Caki2 (cell line): ENCODE data around the gene MRPS23. TPM values are rescaled to one million over a fixed set of nuclear protein-coding genes. Genes with fewer than 3 reads are reported as not detected.

Experiments used
- DNase-seq: peaks from one replicate; pipeline ENCODE4 v3.0.0-alpha.2; 2015; ENCODE audit warnings: low read depth
- in situ Hi-C: cut with HindIII; loops from 2 replicates; pipeline ENCODE4 v1.10.0; 2016; ENCODE audit warnings: low sequenced_read_pairs, low pct_unique_long_range_greater_than_20kb, mixed read lengths
- total RNA-seq: library from RNA; depleted of rRNA; stranded (reverse); fragments of >200 nt; shearing (Covaris generic); gene quantifications from 2 replicates; pipeline ENCODE4 v1.2.3, GENCODE V29; 2014; ENCODE audit warnings: low replicate concordance; rRNA removed

MRPS23 gene
- total RNA-seq, result 57.0 and 71.5 TPM in 2 replicates

GRCh38 chr17:57849874-57850754 is at the start of gene MRPS23:
MRPS23 (minus strand) TSS chr17:57850044; CDS start chr17:57850010, 34 bp downstream.
- in situ Hi-C loops, result loop anchor here (10.0 kb wide), 1 partner anchor 145 kb away; no protein-coding TSS in a partner anchor
- peak; percentile 97 for DNase-seq

GRCh38 chr17:57899391-57899790 is 49.5 kb upstream of the MRPS23 start:
- no peak for DNase-seq
- in situ Hi-C loops, result no loop called here

GRCh38 chr17:57898487-57899311 is 48.9 kb upstream of the MRPS23 start:
- in situ Hi-C loops, result no loop called here
- no peak for DNase-seq

DNA sequence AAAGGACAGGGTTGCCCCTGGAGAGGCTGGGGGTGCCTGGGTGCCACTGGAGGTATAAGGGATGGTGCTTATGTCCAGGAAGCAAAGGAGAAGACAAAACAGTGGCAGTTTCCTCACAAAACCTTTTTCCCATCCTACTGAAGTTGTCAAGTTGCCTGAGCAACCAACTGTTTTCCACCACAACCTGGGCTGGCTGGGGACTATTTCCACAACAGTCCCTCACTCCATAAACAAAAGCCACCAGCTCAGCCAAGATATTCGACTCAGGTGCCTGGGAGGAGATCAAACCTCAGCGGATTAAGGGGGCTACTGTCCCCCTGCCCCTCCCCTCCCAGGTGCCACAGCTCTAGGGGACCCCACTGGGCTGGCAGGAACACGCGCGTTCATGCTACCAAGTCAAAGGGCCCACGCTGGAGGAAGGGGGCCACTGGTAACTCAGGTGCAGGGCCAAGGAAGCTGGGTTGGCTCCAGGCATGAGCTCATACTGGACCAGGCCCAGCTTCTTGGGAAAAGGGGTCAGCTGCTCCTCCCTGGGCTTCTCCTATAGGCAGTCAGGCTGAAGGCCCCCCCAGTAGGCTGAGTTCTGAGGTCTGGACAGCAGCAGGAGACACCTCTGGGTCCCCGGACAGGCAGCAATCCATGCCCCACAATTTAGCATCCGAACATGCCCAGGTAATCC is 45.7 kb upstream of the MRPS23 start:
- in situ Hi-C loops, result no loop called here
- peak; percentile 31 for DNase-seq

DNA sequence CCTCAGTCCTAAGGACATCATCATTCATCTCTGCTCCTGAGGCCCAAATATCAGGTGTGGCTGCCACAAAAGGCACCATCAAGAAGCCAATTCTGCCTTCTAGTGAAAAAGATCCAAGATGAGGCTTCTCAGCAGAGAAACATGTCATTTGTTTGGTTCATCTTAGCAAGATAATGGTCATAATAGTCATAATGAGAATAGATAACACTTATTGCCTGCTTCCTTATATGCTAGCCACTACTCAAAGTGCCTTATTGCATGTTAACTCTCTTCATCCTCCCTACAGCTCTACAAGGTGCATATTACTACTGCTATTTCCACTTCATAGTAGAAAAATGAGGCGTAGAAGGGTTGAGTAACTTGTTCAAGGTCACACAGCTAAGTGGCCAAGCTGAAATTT is 45.0 kb upstream of the MRPS23 start:
- in situ Hi-C loops, result no loop called here
- DNase-seq, result no peak

- in situ Hi-C loops, result no loop called here
- peak; percentile 87 for DNase-seq
Measured at GRCh38 chr17:57892820-57893595, 43.2 kb upstream of the MRPS23 start.

DNA sequence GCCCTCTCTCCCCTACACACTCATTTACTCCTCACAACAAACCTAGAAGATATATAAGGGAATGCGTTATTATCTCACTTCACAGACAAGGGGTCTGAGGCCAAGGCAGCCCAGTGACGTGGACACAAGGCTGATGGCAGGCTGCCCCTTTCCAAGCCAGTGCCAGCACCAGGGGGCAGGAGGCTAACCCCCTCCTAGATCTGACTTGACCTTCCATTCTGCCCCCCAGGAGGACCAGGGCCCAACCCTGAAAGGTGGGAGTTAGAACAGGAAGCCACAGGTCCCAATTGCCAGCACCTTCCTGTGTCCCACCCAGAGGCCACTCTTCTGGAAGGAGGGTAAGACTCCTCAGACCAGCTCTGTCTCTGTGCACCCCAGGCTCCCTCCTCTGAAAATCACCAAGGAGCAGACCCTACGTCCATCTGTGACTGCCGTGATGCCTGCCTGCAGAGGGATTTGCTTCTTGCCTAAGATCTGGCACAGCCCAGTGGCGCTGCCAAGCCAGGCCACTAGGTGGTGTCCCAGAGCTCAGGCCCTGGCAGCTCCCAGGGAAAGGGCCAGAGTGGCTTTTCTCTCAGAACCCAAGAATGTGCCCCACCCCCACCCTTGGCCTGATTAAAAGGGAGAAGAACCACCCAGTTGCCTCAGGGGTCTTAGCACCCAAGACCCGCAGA is 42.4 kb upstream of the MRPS23 start:
- DNase-seq, result peak; percentile 82
- in situ Hi-C loops, result no loop called here

DNA sequence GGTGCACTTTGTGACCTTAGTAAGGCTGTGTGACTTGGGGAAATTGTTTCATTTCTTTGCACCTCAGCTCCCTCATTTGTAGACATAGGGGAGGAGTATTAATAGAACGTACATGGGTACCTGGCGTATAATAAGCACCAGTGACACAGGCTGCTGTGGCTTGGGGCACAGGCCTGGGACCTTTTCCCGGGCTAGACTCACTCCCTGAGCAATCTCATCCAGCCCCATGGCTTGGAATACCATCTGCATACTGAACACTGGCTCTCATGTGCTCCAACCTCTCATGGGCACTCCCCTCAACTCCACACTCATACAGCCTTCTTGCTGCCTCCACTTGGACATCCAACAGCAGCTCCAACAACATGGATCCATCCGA is 41.0 kb upstream of the MRPS23 start:
- in situ Hi-C loops, result no loop called here

GRCh38 chr17:57889892-57890856 is 40.3 kb upstream of the MRPS23 start:
- no peak for DNase-seq
- in situ Hi-C loops, result no loop called here

More for the DNA sequence above, 41.0 kb upstream of the MRPS23 start:
- DNase-seq, result no peak

GRCh38 chr17:57889252-57889651 is 39.4 kb upstream of the MRPS23 start:
- in situ Hi-C loops, result no loop called here
- no peak for DNase-seq

DNA sequence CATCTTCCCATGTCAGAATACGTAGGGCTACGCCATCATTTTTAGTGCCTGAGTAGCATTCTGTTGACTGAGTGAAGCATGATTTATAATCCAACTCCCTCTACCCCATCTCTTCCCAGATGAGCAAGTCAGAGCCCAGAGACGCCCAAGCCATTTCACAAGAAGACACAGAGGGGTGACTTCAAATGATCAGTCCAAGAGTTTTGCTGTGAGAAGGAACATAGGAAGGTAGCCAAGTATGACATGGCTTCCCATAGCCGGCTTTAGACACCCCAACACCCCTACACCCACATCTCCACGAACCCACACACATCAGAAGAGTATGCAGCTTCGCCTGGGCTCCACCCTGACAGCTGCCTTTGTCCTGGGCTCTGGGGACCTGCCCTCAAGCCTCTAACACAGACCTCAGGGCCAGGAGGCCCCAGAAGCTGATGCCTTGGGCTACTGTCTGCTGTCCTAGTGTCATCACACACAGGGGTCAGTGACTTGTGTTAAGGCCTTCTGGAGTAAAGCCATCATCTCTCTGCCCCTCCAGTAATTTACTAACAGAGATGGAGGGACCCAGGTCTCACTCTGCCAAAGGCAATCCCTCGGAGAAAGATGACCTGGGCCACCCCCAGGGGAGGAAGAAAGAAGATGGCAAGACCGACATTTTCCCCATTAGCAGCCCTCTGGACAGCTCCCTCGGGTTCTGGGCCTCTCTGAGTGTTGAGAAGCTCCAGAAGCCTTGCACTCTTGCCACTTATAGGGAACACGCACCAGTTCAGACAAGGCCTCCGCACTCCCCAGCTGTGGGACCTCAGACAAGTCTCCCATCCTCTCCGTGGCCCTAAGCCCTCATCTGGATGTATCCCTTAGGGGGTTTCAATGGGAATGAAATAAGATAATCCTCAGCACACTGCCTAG is 38.7 kb upstream of the MRPS23 start:
- in situ Hi-C loops, result no loop called here
- no peak for DNase-seq

DNA sequence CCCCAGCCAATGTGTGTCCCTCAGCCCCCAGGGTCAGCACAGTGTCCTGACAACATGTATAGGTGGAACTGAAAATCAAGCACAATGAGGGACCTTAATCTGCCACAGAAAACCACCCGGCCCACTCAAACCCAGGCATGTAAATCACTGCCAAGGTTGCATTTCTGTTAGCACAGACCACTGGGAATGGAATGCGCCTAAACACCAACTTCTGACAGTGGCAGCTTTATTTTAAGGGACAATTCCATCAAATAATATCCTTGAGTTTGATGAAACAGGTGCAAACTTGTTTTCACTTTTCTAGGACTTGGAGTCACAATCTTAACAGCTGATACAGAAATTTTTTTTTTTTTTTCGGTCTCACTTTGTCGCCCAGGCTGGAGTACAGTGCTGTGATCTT is 37.3 kb upstream of the MRPS23 start:
- no peak for DNase-seq
- in situ Hi-C loops, result no loop called here

DNA sequence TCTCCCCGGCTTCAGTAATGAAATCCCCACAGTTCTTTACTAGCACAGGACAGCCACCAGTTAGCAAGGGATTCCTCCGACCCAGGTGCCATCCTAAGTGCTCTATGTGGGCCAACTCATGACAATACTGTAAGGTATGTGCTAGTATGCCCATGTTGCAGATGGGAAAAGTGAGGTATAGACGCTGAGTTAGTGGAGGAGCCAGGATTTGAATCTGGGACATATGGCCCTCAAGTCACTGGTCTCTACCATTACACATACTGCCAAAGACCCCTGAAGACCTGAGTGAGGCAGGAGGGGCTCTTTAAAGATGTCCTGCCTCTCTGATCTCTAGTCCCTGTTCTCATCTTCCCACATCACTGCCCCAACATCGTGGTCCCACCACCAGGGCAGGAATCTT is 36.2 kb upstream of the MRPS23 start:
- in situ Hi-C loops, result no loop called here
- no peak for DNase-seq

- in situ Hi-C loops, result no loop called here
- no peak for DNase-seq
Measured at GRCh38 chr17:57885148-57885915, 35.5 kb upstream of the MRPS23 start.
